Esophagus (tissue), 2 donors: ENCODE measurements around the gene LRRC43. TPM values are rescaled to one million over a fixed set of nuclear protein-coding genes. Genes with fewer than 3 reads are reported as not detected.

Experiments
- polyA plus RNA-seq, 2 donors: library from polyadenylated mRNA; stranded (reverse); fragments of 200-250 nt; gene quantifications; one replicate each; pipeline ENCODE4 v1.2.3, GENCODE V29; 2013
- donor health status: healthy with polysubstance abuse.
- donor health status: Bipolar disorder and iron deficiency.

The LRRC43 gene
- polyA plus RNA-seq, 2 donors: 0.21 TPM; not detected in 1

Other genes with a start within 250 kb of the LRRC43 start
- gene BCL7A, start 161.2 kb upstream of the LRRC43 start, polyA plus RNA-seq: 1 to 10 TPM; 1.0 to 2.1 TPM
- 10 to 100 TPM in 1 of 2 donors, 1 to 10 TPM in 1; 8.2 to 18.0 TPM for gene MLXIP, start 104.4 kb upstream of the LRRC43 start, polyA plus RNA-seq
- not detected for gene IL31, start 8.9 kb upstream of the LRRC43 start, polyA plus RNA-seq
- gene B3GNT4, start 20.6 kb downstream of the LRRC43 start, polyA plus RNA-seq: 1 to 10 TPM in 1 of 2 donors, under 1 TPM in 1; 0.62 to 1.4 TPM
- gene DIABLO, start 42.9 kb downstream of the LRRC43 start, polyA plus RNA-seq: 10 to 100 TPM; 17.9 to 31.1 TPM
- 1 to 10 TPM; 6.1 to 8.6 TPM for gene VPS33A, start 83.4 kb downstream of the LRRC43 start, polyA plus RNA-seq
- 10 to 100 TPM; 50.0 to 52.3 TPM for gene CLIP1, start 239.5 kb downstream of the LRRC43 start, polyA plus RNA-seq